GM19438 (cell line): Measurements from ENCODE around the gene TGM5.
"Not testable (repeated sequence)": the region's sequence is repeated elsewhere in the genome, so short reads cannot be mapped to it uniquely, and the experiment has no call there.

Experiments used
- ATAC-seq: cut with Tn5 transposase; IDR thresholded peaks from one replicate; pipeline ENCODE4 v1.9.1; 2021; ENCODE audit warnings: low read depth; ENCODE audit not compliant: unreplicated experiment

The TGM5 gene

GRCh38 chr15:43266834-43267233, at the start of gene TGM5:
TSS of gene TGM5 (minus strand) at chr15:43266928. CDS start at chr15:43266849, 79 bp downstream.
- no peak for ATAC-seq

DNA sequence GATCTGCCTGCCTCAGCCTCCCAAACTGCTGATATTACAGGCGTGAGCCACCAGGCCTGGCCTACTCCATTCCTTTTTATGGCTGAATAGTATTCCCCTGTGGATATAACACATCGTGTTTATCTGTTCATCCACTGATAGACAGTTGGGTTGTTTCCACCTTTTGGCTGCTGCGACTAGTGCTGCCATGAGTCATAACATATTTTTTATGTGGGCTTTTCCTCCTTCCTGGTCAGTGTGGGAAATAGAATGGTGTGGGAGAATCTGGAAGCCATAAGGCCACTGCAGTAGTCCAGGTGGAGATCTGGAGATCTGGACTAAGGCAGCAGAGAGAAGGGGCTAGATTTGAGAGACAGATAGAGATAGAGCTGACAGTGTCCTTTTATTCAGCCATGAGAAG, 47.4 kb upstream of the TGM5 start:
- ATAC-seq: no peak

DNA sequence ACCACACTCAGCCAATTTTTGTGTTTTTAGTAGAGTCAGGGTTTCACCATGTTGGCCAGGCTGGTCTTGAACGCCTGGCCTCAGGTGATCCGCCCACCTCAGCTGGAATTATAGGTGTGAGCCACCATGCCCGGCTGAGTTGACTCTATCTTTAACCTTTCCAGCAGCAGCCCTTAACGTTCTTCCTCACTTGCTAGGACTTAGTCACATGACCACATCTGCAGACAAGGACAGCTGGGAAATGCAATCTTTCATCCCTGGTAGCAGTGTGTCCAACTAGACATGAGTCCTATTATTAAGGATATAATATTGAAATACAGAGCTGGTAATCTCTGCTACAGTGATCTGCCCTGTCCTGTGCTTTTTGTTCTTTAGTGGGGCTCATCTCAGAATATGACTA, 45.6 kb upstream of the TGM5 start:
- ATAC-seq: no peak

DNA sequence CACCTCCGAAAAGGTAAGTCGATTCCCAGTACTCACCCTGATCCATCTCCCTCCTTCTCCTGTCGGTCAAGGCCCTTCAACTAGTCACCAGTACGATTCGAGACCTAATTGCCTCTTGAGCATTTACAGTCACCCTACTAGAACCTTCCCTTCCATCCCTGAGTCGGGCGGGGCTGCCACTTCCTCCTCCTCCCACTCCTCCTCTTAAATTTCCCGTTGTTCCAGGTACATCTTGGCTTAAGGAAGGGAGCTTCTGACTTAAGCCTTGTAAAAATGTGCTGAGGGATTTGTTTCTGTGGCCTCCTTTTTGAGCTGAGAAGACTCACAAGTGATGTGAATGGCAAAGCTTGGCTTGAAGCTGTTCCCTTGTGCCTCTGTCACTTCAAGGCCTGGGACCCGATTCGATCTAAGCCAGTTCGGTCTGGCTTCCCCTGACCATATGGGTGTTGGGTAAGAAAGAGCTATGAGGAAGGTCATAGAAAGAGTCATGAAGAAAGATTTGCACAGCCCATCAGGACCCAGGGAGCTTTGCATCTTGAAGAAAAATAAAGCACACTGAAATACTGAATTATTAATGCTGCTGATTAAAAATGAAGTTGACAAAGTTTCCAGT, 35.6 kb upstream of the TGM5 start, which contains the start of gene TGM7:
Gene TGM7 (minus strand): TSS at position 51 of the 613 bp plus-strand sequence.
- ATAC-seq: no peak

GRCh38 chr15:43299884-43300283, 33.2 kb upstream of the TGM5 start:
- no peak for ATAC-seq

- ATAC-seq: no peak
These were observed 32.7 kb upstream of the TGM5 start for GRCh38 chr15:43299411-43299810.

DNA sequence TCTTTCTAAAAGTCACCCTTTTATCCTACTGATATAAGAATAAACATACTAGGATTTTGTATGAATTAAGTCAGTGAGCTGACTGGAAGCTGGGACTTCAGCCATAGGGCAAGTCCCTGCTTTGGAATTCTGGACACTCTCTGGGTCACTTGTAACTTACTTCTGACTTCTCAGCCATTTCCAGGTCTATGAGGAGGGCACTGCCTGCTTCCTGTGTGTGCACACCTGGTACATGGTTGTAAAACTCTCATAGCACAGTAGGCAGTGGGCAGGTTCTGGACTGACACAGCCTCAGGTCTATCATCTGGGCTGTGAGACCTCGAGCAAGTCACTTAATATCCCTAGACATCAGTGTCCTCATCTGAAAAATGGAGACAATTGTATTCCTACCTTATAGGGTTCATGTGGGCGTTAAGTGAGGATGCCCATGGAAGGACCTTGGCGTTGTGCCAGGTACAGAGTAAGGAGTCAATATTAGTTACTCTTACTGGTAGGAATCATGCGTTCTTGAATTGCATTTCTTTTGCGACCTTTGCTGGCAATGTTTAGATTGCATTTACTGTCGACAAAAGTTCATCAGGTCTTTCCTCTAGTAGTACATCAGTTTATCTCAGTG, 27.5 kb upstream of the TGM5 start:
- no peak for ATAC-seq

GRCh38 chr15:43293432-43293831, 26.7 kb upstream of the TGM5 start:
- ATAC-seq: no peak

DNA sequence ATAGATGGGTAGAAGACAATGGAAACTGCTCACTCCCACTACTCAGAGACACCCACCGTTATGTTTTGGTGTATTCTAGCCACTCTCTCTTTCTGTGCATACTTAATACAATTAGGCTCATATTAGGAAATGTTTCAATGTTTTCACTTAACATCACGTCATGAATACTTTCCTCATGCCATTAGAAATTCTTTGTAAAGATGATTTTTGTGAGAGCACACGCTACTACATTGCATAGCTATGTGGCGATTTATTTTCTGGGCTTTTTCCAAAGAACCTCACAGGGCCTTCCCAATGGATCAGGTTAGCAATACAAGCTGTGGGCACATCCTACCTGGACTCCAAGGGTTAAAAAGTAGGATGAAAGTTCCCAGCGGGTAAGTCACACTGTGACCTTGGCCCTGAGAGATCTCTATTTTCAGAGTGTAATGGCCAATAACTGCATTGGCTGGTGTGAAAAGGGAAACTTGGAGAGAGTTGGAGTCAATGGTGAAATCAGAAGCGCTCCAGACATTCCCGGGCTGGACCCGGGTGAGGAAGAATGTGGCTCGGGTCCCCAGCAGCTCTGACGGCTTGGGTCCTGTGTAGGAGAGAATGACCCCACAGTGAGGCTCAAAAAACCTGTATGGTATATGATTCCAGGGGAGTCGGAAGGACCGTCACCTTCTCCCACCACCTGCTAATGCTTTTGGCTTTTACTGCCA, 25.8 kb upstream of the TGM5 start:
- ATAC-seq: no peak

DNA sequence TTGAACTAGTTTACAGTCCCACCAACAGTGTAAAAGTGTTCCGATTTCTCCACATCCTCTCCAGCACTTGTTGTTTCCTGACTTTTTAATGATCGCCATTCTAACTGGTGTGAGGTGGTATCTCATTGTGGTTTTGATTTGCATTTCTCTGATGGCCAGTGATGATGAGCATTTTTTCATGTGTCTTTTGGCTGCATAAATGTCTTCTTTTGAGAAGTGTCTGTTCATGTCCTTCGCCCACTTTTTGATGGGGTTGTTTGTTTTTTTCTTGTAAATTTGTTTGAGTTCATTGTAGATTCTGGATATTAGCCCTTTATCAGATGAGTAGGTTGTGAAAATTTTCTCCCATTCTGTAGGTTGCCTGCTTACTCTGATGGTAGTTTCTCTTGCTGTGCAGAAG, 22.9 kb upstream of the TGM5 start:
- ATAC-seq: not testable (repeated sequence)

DNA sequence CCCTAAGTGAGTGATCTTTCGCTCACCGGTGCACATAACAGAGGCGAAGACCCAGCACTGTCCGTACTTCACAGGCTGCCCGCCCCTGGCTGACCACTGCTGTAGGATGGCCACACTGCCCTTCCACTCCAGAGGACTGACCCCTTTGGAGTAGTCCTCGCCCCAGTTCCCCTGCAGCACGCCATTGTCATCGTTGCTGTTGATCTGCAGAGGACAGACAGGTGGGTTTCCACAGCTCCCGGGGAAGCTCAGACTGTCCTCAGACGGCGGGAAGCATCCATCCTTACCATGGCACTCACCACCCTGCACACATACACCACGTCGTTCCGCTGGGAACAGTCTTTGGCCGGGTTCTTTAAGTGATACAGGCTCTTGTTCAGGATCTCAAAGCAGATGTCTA, 20.5 kb upstream of the TGM5 start:
- ATAC-seq: no peak

DNA sequence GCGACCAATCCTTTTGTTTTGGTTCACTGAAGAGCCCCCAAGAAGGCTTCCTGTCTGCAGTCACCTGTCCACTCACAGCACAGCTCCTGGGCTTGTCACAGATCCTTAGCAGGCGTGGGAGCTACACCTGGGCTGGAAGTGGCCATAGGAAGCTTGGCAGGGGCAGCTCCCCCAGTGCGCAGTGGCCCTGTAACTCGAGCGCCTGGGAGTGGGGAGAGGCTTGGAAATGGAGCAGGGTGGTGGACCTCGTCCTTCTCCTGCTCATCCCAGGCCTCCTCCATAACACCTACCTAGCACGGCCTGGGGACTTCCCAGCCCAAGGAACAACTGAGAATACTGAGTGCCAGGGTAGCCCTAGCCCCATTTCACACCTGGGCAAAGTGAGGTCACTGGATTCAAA, 19.3 kb upstream of the TGM5 start:
- no peak for ATAC-seq

GRCh38 chr15:43285609-43286037, 18.9 kb upstream of the TGM5 start:
- no peak for ATAC-seq

GRCh38 chr15:43283526-43283925, 16.8 kb upstream of the TGM5 start:
- ATAC-seq: no peak

GRCh38 chr15:43281926-43282602, 15.3 kb upstream of the TGM5 start:
- ATAC-seq: no peak

DNA sequence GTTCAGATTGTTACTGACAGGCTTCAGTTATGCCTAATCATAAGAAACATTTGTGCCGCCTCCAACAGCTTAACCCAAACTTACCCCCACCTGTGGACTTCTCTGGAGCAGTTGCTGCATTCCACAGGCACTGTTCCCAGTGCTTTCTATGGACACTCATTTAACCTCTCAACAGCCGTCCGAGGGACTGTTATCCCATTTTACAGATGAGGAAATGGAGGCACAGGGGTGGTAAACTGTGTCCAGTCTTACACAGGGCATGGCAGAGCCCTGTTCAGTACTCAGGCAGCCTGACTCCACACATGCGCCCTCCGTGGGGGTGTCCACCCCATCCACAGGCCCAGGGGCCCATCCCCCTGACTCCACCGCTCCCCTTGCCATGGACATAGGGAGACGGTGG, 14.3 kb upstream of the TGM5 start:
- no peak for ATAC-seq

GRCh38 chr15:43279496-43279895, 12.8 kb upstream of the TGM5 start:
- no peak for ATAC-seq

DNA sequence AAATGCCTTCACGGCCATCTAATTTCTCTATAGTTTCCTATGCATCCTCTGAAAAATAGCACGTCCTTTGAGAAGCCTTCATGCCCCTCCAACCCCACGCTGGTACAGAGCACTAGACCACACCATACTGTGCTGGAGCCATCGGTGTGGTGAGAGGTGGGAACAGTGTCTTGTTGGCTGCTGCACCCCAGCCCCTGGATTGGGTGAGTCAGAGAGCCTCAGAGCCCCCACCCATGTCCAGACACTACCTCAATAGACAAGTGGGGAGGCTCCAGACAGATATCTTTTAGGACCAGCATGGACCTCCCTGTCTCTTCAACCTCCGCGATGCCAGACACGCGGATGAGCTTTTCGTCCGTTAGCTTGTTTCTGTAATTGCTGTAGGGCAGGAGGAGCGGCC, 12.1 kb upstream of the TGM5 start:
- ATAC-seq: no peak

GRCh38 chr15:43277901-43278300, 11.2 kb upstream of the TGM5 start:
- no peak for ATAC-seq

GRCh38 chr15:43277231-43277823, 10.6 kb upstream of the TGM5 start:
- ATAC-seq: no peak
